ENCODE measurements around the gene WDPCP. TPM values are rescaled to one million over a fixed set of nuclear protein-coding genes. Genes with fewer than 3 reads are reported as not detected.

Gene WDPCP
- total RNA-seq, 1 donor, result 16.3 TPM

GRCh38 chr2:63440612-63441011 lies 147.7 kb downstream of the WDPCP start:
- H2AFZ ChIP-seq (ENCODE audit: low read length), result no peak overlapping the region
- H3K27me3 ChIP-seq (ENCODE audit: insufficient read depth, low read length), result no peaks in the 10 kb centered on the region
- no peaks in the 10 kb centered on the region for H3K9me3 ChIP-seq (ENCODE audit: low read depth, low read length)
- no peaks in the 10 kb centered on the region for H3K36me3 ChIP-seq (ENCODE audit: insufficient read depth, low read length)
- H3K4me3 ChIP-seq (ENCODE audit: insufficient read depth, low read length), result no peak overlapping the region
- no peak overlapping the region for H3K4me2 ChIP-seq (ENCODE audit: insufficient read depth, low read length)
- H3K4me1 ChIP-seq (ENCODE audit: insufficient read depth, low read length), result peaks cover 4% of the 10 kb centered on the region
- no peak overlapping the region for H3K27ac ChIP-seq (ENCODE audit: low read depth, low read length)
- TF ChIP-seq CTCF (IDR thresholded peaks at IDR 0.05; ENCODE audit: extremely low read depth, low read depth, low read length), result no peak
- H3K79me2 ChIP-seq (ENCODE audit: insufficient read depth, low read length), result no peaks in the 10 kb centered on the region
- H4K20me1 ChIP-seq (ENCODE audit: insufficient read depth, low read length), result no peaks in the 10 kb centered on the region
- no peak for DNase-seq (ENCODE audit: insufficient read length, low spot score, missing footprints)

GRCh38 chr2:63438181-63438580 lies 150.1 kb downstream of the WDPCP start:
- Histone ChIP-seq H3K79me2 (ENCODE audit: insufficient read depth, low read length) (no peaks in the 10 kb centered on the region), H3K9me3 (ENCODE audit: low read depth, low read length) (no peaks in the 10 kb centered on the region), H3K4me3 (ENCODE audit: insufficient read depth, low read length) (no peak overlapping the region), H3K36me3 (ENCODE audit: insufficient read depth, low read length) (no peaks in the 10 kb centered on the region), H3K4me2 (ENCODE audit: insufficient read depth, low read length) (no peak overlapping the region), H3K4me1 (ENCODE audit: insufficient read depth, low read length) (peaks cover 4% of the 10 kb centered on the region), H3K27me3 (ENCODE audit: insufficient read depth, low read length) (no peaks in the 10 kb centered on the region), H2AFZ (ENCODE audit: low read length) (no peak overlapping the region), H3K27ac (ENCODE audit: low read depth, low read length) (no peak overlapping the region), H4K20me1 (ENCODE audit: insufficient read depth, low read length) (no peaks in the 10 kb centered on the region)
- DNase-seq (ENCODE audit: insufficient read length, low spot score, missing footprints), result no peak
- TF ChIP-seq CTCF (IDR thresholded peaks at IDR 0.05; ENCODE audit: extremely low read depth, low read depth, low read length), result no peak

- Histone ChIP-seq H3K9me3 (ENCODE audit: low read depth, low read length) (no peaks in the 10 kb centered on the region), H4K20me1 (ENCODE audit: insufficient read depth, low read length) (no peaks in the 10 kb centered on the region)
Observed at GRCh38 chr2:63436488-63436887, 151.8 kb downstream of the WDPCP start.

GRCh38 chr2:63435070-63435469 lies 153.2 kb downstream of the WDPCP start:
- Histone ChIP-seq H3K4me1 (ENCODE audit: insufficient read depth, low read length) (no peaks in the 10 kb centered on the region), H3K4me2 (ENCODE audit: insufficient read depth, low read length) (no peak overlapping the region), H4K20me1 (ENCODE audit: insufficient read depth, low read length) (no peaks in the 10 kb centered on the region), H3K4me3 (ENCODE audit: insufficient read depth, low read length) (no peak overlapping the region), H3K79me2 (ENCODE audit: insufficient read depth, low read length) (no peaks in the 10 kb centered on the region), H2AFZ (ENCODE audit: low read length) (no peak overlapping the region), H3K27me3 (ENCODE audit: insufficient read depth, low read length) (no peaks in the 10 kb centered on the region), H3K27ac (ENCODE audit: low read depth, low read length) (no peak overlapping the region), H3K9me3 (ENCODE audit: low read depth, low read length) (no peaks in the 10 kb centered on the region), H3K36me3 (ENCODE audit: insufficient read depth, low read length) (no peaks in the 10 kb centered on the region)
- no peak for DNase-seq (ENCODE audit: insufficient read length, low spot score, missing footprints)
- no peak for TF ChIP-seq CTCF (IDR thresholded peaks at IDR 0.05; ENCODE audit: extremely low read depth, low read depth, low read length)

More at GRCh38 chr2:63436488-63436887, 151.8 kb downstream of the WDPCP start:
- no peak for TF ChIP-seq CTCF (IDR thresholded peaks at IDR 0.05; ENCODE audit: extremely low read depth, low read depth, low read length)
- H3K27ac ChIP-seq (ENCODE audit: low read depth, low read length), result no peak overlapping the region
- peaks cover 4% of the 10 kb centered on the region for H3K4me1 ChIP-seq (ENCODE audit: insufficient read depth, low read length)
- no peak overlapping the region for H3K4me3 ChIP-seq (ENCODE audit: insufficient read depth, low read length)
- no peak overlapping the region for H2AFZ ChIP-seq (ENCODE audit: low read length)
- no peak overlapping the region for H3K4me2 ChIP-seq (ENCODE audit: insufficient read depth, low read length)
- no peaks in the 10 kb centered on the region for H3K36me3 ChIP-seq (ENCODE audit: insufficient read depth, low read length)
- H3K27me3 ChIP-seq (ENCODE audit: insufficient read depth, low read length), result no peaks in the 10 kb centered on the region
- H3K79me2 ChIP-seq (ENCODE audit: insufficient read depth, low read length), result no peaks in the 10 kb centered on the region
- no peak for DNase-seq (ENCODE audit: insufficient read length, low spot score, missing footprints)
